ENCODE data around the gene PATJ. TPM values are rescaled to one million over a fixed set of nuclear protein-coding genes. Genes with fewer than 3 reads are reported as not detected.

PATJ gene
- total and polyA plus RNA-seq, 2 donors (not counting 1 experiment from before 2014, with no cell fraction given), result 8.0 to 45.3 TPM

DNA sequence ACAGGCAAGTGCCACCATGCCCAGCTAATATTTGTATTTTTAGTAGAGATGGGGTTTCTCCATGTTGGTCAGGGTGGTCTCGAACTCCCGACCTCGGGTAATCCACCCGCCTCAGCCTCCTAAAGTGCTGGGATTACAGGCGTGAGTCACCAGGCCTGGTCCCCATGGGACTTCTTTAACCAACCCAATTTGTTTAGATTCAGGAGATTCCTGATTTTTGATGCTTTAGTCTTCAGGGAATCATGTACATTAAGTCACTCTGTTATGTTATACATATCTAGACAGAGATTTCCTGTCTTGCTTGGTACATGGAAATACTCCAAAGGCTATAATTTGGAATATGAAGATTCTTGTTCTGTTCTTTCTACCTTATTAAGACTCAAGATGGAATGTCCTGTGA, 250.0 kb downstream of the PATJ start:
- Histone ChIP-seq H3K4me2 (replicated peaks; ENCODE audit: low read depth, low read length, poor library complexity, severe bottlenecking) (no peak overlapping the region), H2AFZ (ENCODE audit: insufficient read depth, low read depth, low read length, poor library complexity, severe bottlenecking) (no peak overlapping the region), H3K79me2 (ENCODE audit: control insufficient read depth, insufficient read depth, low read length) (no peaks in the 10 kb centered on the region), H3K9ac (ENCODE audit: low read length) (no peak overlapping the region), H3K36me3 (replicated peaks in 1 of 2; ENCODE audit: control extremely low read depth in 1 of 2, control insufficient read depth in 1 of 2, extremely low read depth in 1 of 2, insufficient read depth in 2 of 2, low read length in 1 of 2) (no peaks in the 10 kb centered on the region), H3K27ac (ENCODE audit: low read length in 2 of 2) (no peak overlapping the region), H3K9me3 (ENCODE audit: control extremely low read depth in 1 of 3, control insufficient read depth in 2 of 3, insufficient read depth in 1 of 3, low read length in 2 of 3) (no peaks in the 10 kb centered on the region), H3K4me3 (ENCODE audit: control extremely low read depth in 1 of 5, extremely low read depth in 1 of 5, insufficient read depth in 1 of 5, low read depth in 2 of 5, low read length in 4 of 5) (no peak overlapping the region), H3K4me1 (ENCODE audit: control insufficient read depth in 2 of 2, insufficient read depth in 2 of 2, low read length in 2 of 2) (no peaks in the 10 kb centered on the region), H4K20me1 (ENCODE audit: control insufficient read depth, insufficient read depth, low read length, poor library complexity, severe bottlenecking) (no peaks in the 10 kb centered on the region), H3K27me3 (replicated peaks in 1 of 4; ENCODE audit: control extremely low read depth in 1 of 4, control insufficient read depth in 3 of 4, insufficient read depth in 4 of 4, low read length in 3 of 4) (no peaks in the 10 kb centered on the region)
- no CpG with 5 or more reads among the region's 5 CpGs for WGBS (ENCODE audit: insufficient coverage)
- Mint-ChIP-seq H3K9me3 (ENCODE audit: insufficient read depth) (no peaks in the 10 kb centered on the region), H3K27me3 (no peaks in the 10 kb centered on the region), H3K4me1 (no peaks in the 10 kb centered on the region), H3K4me3 (no peak overlapping the region), H3K27ac (no peak overlapping the region)
- no peak for DNase-seq
- ChIA-PET CTCF (no interaction called here), POLR2A (no interaction called here)
- TF ChIP-seq EZH2 (IDR thresholded peaks at IDR 0.05; ENCODE audit: borderline replicate concordance, insufficient read depth, low read depth, low read length, poor library complexity, severe bottlenecking), result no peak
- TF ChIP-seq, protein P1, sequence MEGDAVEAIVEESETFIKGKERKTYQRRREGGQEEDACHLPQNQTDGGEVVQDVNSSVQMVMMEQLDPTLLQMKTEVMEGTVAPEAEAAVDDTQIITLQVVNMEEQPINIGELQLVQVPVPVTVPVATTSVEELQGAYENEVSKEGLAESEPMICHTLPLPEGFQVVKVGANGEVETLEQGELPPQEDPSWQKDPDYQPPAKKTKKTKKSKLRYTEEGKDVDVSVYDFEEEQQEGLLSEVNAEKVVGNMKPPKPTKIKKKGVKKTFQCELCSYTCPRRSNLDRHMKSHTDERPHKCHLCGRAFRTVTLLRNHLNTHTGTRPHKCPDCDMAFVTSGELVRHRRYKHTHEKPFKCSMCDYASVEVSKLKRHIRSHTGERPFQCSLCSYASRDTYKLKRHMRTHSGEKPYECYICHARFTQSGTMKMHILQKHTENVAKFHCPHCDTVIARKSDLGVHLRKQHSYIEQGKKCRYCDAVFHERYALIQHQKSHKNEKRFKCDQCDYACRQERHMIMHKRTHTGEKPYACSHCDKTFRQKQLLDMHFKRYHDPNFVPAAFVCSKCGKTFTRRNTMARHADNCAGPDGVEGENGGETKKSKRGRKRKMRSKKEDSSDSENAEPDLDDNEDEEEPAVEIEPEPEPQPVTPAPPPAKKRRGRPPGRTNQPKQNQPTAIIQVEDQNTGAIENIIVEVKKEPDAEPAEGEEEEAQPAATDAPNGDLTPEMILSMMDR (IDR thresholded peaks at IDR 0.05), result no peak
- no peak for ATAC-seq (ENCODE audit: low read depth)
- intact Hi-C loops (cut with micrococcal nuclease), result no loop called here

DNA sequence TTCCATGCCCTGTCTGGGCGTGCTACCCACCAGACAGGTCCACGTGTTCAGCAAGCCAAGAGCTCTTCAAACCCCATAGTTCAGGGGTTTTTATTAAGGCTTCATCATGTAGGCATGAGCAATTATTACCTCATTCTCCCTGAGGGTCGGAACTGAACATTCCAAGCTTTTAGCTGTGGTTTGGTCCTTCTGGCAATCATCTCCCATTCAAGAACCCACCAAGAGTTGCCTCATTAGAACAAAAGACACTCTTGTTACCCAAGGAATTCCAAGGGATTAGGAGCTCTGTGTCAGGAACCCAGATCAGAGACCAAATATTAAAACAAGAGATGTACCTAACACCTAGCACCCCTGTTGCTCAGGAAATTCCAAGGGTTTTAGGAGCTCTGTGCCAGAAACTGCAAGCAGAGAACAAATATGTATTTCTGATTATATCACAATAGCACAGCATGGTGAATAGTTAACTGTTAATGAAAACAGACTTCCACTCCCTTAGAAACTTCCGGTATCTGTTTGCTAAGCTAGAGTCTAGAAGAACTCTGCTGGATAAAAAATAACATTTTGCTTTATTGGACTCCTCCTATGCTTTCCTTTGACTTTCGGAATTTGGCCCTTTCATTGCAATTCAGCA, 251.2 kb downstream of the PATJ start:
- intact Hi-C loops (cut with micrococcal nuclease), result no loop called here
- no peak overlapping the region for H3K4me2 ChIP-seq (replicated peaks; ENCODE audit: low read depth, low read length, poor library complexity, severe bottlenecking)
- H3K79me2 ChIP-seq (ENCODE audit: control insufficient read depth, insufficient read depth, low read length), result no peaks in the 10 kb centered on the region
- H3K9ac ChIP-seq (ENCODE audit: low read length), result no peak overlapping the region
- Mint-ChIP-seq H3K4me1 (no peaks in the 10 kb centered on the region), H3K27ac (no peak overlapping the region), H3K4me3 (no peak overlapping the region), H3K9me3 (ENCODE audit: insufficient read depth) (no peaks in the 10 kb centered on the region), H3K27me3 (no peaks in the 10 kb centered on the region)
- TF ChIP-seq, protein P1 (IDR thresholded peaks at IDR 0.05), result no peak
- no peak for TF ChIP-seq EZH2 (IDR thresholded peaks at IDR 0.05; ENCODE audit: borderline replicate concordance, insufficient read depth, low read depth, low read length, poor library complexity, severe bottlenecking)
- H4K20me1 ChIP-seq (ENCODE audit: control insufficient read depth, insufficient read depth, low read length, poor library complexity, severe bottlenecking), result no peaks in the 10 kb centered on the region
- H3K9me3 ChIP-seq (ENCODE audit: control extremely low read depth in 1 of 3, control insufficient read depth in 2 of 3, insufficient read depth in 1 of 3, low read length in 2 of 3), result no peaks in the 10 kb centered on the region
- no peak overlapping the region for H3K27ac ChIP-seq (ENCODE audit: low read length in 2 of 2)
- ChIA-PET CTCF (no interaction called here), POLR2A (no interaction called here)
- WGBS (ENCODE audit: insufficient coverage), result 87% methylated on average over 3 of the region's 5 CpGs
- no peaks in the 10 kb centered on the region for H3K4me1 ChIP-seq (ENCODE audit: control insufficient read depth in 2 of 2, insufficient read depth in 2 of 2, low read length in 2 of 2)
- ATAC-seq (ENCODE audit: low read depth), result no peak
- no peaks in the 10 kb centered on the region for H3K36me3 ChIP-seq (replicated peaks in 1 of 2; ENCODE audit: control extremely low read depth in 1 of 2, control insufficient read depth in 1 of 2, extremely low read depth in 1 of 2, insufficient read depth in 2 of 2, low read length in 1 of 2)
- H3K27me3 ChIP-seq (replicated peaks in 1 of 4; ENCODE audit: control extremely low read depth in 1 of 4, control insufficient read depth in 3 of 4, insufficient read depth in 4 of 4, low read length in 3 of 4), result no peaks in the 10 kb centered on the region
- no peak overlapping the region for H3K4me3 ChIP-seq (ENCODE audit: control extremely low read depth in 1 of 5, extremely low read depth in 1 of 5, insufficient read depth in 1 of 5, low read depth in 2 of 5, low read length in 4 of 5)
- DNase-seq, result no peak
- H2AFZ ChIP-seq (ENCODE audit: insufficient read depth, low read depth, low read length, poor library complexity, severe bottlenecking), result no peak overlapping the region
